Inferior parietal cortex (tissue), 1 donor: ENCODE results near the gene MPP7.
A peak's percentile ranks its signal among the peaks of the same experiment; 100 is the strongest.
"Not testable (repeated sequence)": the region's sequence is repeated elsewhere in the genome, so short reads cannot be mapped to it uniquely, and the experiment has no call there.

Experiments
- DNase-seq: peaks from one replicate; pipeline ENCODE4 v3.0.0-alpha.2; 2016; ENCODE audit errors: extremely low spot score

MPP7 gene

DNA sequence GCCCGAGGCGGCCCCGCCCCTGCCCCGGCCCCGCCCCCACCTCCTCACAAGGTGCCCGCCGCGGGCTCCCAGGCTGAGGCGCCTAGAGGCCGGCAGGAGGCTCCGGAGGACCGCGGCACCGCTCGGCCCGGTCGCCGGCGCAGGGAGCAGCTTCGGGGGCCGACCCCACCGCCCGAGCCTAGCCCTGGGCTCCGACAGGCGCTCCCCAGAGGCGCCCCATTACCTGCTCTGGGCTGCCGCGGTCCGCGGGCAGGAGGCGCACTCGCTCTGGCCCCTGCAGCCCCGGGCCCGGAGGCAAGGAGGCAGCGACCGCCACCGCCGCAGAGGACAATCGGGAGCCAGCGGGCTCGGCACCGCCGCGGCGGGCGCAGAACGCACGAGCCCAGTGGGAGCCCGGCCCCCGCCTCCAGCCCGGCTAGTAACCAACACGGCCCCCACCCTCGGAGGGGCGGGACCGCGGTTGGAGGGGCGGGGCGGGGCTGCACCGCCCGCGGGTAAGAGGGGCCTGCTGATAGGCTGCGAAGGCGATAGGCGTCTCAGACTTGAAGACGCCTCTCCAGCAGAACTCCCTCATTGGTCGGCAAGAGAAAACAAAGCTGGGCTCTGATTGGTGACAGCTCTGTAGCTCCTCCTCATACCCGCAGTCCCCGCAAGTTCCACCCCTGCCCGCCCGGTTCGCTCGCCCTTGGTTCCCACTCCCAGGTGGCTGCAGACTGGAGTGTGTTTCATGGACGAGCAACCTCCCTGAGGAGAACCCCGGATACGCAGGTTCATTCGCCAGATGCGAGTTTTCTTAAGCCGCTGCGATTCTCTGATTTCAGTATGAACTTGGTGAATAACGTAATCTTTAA lies at the start of gene MPP7:
Gene MPP7 (minus strand): TSS at position 427 of the 851 bp plus-strand sequence. CDS start 64,460 bp downstream, outside the sequence.
- DNase-seq, result peak; percentile 98

DNA sequence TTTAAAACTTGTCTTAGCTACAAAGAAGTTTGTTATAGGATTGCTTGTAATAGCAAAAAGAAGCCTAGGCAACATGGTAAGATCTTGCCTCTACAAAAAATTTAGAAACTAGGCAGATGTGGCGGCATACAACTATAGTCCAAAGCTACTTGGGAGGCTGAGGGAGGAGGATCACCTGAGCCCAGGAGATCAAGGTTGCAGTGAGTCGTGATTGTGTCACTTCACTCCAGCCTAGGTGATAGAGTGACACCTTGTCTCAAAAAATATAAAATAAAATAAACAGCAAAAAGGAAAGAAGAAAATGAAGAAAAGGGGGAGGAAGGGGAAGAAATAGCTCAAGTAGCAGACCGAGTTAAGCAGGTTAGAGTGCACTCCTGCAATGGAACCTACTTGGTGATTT lies 47.0 kb upstream of the MPP7 start:
- DNase-seq, result no peak

DNA sequence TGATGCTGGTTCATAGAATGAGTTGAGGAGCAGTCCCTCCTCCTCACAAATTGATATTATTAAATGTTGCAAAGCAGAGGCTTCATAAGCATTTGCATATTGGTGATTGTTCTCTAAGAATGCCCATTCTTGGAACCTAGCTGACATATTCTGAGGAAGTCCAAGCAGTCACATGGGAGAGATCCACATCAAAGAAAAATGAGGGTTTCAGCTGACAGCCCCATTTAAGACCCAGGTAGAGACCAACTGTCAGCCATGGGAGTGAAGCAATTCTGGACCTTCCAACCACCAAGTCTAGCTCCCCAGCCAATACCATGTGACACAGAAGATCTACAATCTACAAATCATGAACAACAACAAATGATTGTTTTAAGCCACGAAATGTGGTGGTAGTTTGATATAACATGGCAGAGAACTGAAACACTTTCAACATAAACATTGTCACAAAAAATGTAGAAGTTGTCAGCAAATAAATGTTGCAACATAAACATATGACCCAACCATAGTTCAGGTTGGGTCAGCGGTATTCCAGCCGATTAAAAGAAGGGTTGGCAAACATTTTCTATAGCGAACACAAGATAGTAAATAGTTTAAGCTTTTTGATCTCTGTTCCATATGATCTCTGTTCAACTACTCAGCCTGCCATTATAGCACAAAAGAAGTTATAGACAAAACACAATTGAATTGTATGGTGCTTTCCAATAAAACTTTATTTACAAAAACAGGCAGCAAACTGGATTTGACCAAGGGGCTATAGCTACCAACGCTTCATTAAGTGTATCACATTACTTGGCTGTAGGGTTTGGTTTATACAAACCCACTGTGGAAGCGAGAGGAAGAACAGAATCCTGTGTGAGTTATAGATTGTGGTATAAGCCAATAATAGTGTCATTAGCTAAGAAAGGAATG lies 41.4 kb upstream of the MPP7 start:
- DNase-seq, result no peak

DNA sequence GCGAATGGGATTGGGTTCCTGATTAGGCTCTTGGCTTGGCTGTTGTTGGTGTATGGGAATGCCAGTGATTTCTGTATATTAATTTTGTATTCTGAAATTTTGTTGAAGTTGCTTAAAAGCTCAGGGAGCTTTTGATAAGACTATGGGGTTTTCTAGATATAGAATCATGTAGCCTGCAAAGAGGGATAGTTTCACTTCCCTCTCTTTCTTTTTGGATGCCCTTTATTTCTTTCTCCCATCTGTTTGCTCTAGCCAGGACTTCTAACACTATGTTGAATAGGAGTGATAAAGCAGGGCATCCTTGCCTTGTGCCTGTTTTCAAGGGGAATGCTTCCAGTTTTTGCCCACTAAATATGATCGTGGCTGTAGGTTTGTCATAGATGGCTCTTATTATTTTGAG lies 40.4 kb upstream of the MPP7 start:
- no peak for DNase-seq

DNA sequence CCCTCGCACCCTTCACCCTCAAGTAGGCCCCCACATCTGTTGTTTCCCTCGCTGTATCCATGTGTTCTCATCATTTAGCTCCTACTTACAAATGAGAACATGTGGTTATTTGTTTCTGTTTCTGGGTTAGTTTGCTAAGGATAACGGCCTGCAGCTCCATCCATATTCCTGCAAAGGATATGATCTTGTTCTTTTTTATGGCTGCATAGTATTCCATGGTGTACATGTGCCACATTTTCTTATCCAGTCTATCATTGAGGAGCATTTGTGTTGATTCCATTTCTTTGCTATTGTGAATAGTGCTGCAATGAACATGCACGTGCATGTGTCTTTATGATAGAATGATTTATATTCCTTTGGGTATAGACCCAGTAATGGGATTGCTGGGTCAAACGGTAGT lies 38.8 kb upstream of the MPP7 start:
- not testable (repeated sequence) for DNase-seq

DNA sequence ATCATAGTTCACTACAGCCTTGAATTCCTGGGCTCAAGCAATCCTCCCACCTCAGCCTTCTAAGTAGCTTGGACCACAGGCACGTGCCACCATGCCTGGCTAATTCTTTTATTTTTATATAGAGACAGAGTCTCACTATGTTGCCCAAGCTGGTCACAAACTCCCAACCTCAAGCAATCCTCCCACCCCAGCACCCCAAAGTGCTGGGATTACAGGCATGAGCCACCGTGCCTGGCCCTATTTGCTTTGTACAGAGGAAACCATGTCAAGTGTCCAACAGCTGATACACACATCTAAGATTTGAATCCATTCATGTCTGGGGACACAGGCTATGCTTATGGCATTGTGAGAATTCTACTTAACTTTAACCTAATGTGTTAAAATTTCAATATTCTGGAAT lies 29.9 kb upstream of the MPP7 start:
- no peak for DNase-seq

DNA sequence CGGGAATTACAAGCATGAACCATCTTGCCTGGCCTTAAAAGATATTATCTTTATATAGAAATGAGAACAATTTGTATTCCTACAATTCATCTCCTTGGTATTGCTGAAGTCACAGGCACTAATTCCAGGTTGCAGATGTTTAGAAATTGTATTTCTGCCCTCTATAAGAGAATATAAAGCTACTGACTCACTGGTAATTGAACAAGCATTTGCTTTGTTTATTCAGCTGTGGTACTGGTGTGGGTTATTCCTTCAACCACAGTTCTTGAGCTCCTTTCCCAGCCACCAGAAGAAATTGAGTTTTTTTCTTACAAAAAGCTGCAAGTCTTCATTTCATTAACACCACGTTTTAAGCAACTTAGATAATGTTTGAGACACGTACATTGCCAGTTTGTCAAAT lies 29.0 kb upstream of the MPP7 start:
- no peak for DNase-seq

DNA sequence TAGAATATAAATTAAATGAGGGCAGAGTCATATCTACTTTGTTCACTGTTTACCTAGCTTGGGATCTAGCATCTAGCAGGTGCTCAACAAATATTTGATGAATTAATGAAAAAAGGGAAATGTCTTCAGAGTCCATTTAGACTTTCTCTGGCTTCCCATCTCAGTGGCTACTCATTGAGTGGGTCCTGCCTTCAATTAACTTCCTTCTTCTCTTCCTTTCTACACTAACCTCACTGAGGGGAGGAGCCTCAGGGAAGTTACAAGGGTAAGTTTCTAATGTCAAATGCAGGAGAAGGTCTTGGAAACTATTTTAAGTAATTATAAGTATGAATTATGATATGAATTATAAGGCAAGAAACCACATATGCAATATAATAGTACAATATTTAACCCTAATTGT lies 28.2 kb upstream of the MPP7 start:
- no peak for DNase-seq

DNA sequence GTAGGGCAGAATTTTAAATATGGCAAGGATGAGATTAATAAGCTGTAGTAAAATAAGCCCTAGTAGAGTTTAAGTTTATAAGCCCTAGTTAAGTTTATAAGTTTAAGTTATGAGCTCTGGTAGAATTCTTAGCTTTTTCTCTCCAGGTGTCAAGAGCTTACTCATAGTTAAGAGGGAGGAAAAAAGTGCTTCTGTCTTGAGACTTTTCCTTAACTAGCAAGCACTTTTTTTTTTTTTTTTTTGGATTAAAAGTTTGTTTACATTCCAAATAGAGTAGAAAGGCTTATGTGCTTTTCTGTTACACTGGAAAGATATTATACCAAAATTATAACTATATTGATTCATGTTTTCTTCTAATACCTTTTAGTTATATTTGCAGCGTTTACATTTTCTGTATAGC lies 25.5 kb upstream of the MPP7 start:
- DNase-seq, result no peak

DNA sequence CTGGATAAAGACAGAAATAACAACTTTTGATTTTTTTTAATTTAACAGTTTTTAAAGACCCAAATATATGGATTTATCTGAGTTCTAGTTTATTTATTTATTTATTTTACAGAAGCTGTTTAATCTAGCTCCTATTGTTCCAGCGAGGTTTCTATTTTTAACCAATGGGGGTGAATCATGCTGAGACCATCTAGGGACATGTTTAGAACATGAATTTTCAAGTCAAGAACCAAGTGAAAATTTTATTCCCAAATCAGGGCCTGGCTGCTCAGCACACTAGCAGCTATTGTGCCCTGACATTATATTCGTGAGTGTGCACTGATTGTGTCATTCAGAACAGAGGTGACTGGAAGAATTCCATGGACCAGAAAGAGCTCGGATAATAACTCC lies 24.6 kb upstream of the MPP7 start:
- DNase-seq, result no peak

DNA sequence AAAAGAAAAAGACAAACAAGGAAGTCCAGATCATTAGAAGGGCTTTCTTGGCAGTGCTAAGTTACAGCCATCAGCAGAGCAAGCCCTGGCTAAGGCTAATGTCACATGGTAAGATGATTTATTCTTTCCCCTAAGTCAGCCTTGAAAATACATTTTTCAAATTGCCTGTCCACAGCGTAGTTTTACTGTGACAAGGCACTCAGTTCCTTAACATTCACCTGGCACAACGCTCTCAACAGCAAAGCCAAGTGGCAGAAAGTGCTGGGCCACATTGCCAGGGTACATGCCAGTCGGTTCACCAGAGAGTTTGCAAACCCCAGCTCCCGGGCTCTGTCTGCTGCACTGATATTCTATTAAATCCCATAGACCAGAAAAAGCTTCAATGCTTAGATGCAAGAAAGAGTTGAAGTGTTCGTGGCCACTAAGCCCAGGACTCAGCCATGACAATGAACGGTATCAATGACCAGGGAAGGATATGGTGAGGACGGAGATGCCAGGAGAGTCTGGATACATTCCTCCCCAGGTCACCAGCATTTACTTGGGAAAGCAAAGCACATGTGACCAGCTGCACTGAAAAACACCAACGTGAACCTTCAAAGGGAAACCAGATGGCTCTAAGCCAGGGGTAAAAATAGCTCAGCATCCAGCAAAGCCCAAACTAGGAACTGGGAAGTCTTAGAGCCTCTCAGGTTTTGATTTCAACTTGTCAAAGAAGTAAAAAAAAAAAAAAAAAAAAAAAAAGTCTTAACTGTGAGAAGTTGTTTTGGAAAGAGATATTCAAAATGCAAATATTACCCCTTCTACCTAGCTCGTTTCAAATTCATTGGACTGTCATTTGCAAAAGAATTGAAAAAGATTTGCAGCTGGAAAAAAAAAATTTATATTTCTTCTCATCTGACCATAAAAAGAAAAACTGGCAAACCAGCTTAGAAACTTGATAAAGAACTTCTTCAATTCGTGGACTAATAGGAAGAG lies 23.9 kb upstream of the MPP7 start:
- DNase-seq, result no peak

DNA sequence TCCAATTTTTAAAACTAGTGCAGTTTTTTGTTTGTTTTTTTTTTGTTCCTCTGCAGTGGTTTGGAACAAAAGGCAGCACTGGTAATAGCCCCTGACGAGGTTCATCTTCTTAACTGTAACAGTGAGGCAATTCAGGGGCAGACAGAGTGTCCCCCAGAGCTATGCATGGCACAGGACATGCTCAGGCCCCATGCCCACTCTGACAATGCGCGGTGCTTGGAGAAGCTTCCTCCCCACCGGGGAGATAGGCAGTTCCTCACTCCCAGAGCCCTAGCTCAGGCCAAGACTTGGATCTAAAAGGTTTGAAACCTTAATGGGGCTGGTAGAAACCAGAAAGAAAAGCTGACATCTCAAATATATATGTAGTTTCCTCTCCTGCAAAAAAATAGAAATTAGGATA lies 17.9 kb upstream of the MPP7 start:
- no peak for DNase-seq

DNA sequence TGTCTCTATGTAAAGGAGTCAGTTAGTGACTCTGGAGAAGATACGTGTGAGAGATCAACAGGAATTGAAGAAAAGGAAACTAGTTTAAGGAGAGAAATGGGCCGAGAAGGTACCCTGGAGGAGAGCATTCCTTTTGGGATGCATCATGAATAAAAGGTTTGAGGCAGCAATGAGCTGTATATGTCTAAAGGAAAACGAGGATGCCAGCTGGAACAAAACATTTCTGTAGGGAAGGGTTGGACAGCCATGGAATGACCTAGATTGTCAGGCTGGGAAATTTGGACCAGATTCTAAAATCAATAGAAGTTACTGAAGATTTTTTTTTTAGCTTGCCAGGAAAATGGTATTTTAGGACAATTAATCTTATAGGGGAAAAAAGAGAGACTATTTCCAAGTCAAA lies 17.2 kb upstream of the MPP7 start:
- no peak for DNase-seq

DNA sequence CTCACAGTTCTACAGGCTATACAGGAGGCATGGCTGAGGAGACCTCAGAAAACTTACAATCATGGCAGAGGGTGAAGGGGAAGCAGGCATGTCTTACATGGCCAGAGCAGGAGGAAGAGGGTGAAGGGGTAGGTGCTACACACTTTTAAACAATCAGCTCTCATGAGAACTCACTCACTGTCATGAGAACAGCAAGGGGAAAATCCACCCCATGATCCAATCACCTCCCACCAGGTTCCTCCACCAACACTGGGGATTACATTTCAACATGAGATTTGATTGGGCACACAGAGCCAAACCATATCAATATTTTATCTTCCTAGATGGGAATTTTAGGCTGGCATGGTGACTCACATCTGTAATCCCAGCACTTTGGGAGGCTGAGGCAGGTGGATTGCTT lies 16.2 kb upstream of the MPP7 start:
- DNase-seq, result not testable (repeated sequence)

DNA sequence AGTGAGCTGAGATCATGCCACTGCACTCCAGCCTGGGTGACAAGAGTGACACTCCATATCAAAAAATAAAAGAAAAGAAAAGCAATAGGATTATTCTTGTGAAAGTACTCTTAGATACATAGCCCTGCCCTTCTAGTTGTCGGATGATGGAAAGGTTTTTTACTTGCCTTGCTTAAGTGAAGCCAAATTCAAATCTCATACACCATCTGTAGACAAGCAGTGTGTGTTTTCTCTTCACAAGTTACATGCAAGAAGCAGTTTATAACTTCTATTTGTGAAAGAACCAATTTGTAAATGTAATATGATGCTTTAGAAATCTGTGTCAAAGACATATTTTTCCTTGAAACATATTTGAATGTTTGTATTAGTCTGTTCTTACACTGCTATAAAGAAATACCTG lies 15.8 kb upstream of the MPP7 start:
- no peak for DNase-seq

DNA sequence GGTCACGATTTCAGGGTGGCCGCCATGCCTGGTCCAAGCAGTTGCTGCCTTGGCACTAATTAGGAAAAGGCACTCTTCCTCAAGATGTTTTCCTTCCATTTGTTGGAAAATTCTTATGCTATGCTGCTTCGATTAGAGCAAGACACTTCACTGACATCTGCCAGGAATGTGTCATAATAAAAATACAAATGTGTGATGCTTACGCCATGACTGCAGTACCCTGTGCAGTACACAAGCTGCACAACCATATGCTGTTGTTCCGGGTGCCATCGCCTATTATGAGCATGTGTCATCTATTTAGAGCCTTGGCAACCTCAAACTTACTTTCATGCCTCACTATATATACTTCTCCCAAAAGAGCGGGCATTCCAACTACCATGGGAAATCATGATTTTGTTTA lies 14.9 kb upstream of the MPP7 start:
- DNase-seq, result no peak

DNA sequence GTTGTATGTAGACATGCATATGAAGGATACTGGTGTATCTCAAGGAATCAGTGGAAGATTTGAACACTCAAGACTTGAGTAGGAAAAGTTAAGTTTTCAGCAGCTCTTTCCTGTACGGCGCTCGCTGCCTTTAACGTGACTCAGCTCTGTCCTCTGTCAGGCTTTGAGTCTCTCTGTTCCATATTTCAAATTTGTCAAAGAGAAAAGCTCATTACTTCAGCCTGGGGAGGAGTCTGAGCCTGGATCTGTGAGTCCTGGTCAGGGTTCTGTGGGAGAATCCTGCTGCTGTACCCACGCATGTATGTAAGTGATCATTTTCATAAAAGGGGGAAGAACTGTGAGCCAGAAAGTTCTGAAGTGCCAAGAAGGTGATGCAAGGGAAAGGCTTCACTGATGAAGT lies 13.8 kb upstream of the MPP7 start:
- no peak for DNase-seq

DNA sequence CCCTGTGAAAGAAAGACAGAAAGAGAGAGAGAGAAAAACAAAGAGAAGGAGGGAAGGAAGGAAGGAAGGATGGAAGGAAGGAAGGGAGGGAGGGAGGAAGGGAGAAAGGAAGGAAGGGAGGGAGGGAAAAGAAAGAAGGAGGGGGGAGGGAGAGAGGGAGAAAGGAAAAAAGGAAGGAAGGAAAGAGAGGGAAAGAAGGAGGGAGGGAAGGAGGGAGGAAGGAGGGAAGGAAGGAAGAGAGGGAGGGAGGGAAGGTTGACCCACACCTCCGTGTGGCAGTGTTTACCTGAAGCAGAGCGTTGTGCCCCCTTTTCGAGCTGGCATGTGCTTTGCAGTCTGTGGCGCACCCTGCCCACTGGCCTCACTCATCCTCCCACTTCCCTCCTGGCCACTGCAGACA lies 12.3 kb upstream of the MPP7 start:
- no peak for DNase-seq

DNA sequence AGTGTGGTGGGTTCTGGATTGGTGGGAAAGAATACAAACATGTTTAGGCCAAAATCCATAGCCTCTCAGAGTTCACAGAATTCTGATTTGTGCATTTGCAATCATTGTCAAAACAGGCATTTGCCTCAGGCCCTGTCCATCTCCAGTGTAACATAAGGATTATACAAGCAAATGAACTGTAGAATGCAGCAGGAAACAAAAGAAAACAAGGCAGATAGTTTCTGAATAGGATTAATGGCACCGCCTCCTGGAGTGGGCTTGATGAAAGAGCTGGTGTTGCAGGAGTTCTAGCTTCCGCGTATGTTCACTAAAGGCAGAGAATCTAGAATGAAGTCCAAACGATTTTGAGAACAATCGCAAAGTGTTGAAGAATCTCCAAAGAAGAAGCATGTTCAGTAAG lies 11.3 kb upstream of the MPP7 start:
- no peak for DNase-seq

DNA sequence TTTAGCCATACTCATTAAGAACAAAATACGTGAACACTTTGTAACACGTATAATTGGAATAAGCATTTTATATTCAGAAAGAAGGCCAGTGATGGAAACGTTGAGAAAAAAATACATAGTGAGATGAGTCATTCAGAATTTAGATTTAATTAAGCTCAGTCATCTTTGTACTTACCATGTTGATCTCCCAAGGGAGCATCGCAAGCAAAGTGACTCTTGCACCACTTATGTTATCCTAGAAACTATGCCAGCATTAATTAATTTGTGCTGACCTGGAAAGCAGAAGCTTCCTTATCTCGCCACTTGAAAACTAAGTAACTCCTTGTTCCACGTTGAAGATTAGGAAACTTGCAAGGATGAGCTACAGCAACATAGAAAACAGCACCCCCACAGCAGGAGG lies 9.7 kb upstream of the MPP7 start:
- DNase-seq, result no peak

DNA sequence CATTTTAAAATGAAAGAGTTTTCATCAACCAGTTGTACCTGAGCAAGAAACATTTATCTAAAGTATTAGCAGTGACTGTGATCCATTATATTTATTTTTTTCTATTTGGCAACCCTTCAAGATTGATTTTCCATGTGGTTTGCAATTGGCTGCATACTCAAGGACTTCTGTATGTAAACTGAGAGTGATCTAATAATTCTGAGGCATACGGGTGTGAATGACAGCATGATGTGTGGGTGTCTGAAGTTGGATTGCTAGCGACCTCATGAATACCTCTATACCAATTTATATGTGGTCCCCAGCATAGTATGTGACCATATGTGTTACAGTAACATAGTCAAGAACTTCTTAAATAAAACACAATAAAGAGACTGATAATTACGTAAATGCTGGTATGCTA lies 8.2 kb upstream of the MPP7 start:
- DNase-seq, result no peak

DNA sequence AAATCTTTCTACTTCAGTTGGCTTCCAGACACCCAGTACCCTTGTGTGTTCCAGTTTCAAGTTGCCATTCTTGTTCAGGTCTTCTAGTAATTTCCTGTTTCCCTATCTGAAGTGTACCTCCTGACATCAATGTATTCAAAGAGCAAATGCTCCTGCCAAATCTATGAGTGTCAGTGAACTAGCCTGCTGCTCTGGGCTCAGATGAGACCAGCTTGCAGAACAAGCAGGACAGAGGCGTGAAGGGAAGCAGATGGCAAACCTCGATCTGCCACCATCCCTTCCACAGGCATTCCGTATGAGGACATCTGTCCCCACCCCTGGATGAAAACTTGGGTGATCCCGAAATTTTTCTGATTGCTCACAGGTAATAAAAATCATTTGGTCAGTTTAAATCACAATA lies 4.4 kb upstream of the MPP7 start:
- no peak for DNase-seq
